AG20443 (cell line): Measurements from ENCODE around the gene C6orf163.
"Not testable (repeated sequence)": the region's sequence is repeated elsewhere in the genome, so short reads cannot be mapped to it uniquely, and the experiment has no call there.

ENCODE experiments used
- DNase-seq: peaks from one replicate; pipeline ENCODE4 v3.0.0; 2012; ENCODE audit warnings: low spot score, mixed read lengths

The C6orf163 gene

DNA sequence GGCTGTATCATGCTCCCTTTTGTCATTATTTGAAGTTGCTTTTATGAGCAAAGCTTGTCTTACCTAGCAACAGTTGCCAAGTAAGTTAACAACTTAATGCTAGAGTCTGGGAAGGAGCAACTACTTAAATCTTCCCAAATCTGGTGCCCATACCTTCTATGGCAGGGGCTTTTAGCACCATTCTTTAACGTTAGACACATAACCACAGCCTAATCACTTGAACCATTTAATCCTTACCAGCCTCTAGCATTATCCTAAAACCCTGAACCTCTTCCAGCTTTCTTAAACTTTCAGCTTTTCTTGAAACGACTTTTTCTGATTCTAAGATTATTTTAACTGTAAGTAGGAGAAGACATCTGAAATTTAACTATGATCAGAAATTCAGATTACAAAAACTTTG, at the start of gene C6orf163:
Gene C6orf163, plus strand, starts transcription at position 83 of the 400 bp plus-strand sequence. Its CDS starts 287 bp downstream, at position 370.
- DNase-seq, result no peak

GRCh38 chr6:87297119-87297518, 47.5 kb upstream of the C6orf163 start:
- DNase-seq, result no peak

DNA sequence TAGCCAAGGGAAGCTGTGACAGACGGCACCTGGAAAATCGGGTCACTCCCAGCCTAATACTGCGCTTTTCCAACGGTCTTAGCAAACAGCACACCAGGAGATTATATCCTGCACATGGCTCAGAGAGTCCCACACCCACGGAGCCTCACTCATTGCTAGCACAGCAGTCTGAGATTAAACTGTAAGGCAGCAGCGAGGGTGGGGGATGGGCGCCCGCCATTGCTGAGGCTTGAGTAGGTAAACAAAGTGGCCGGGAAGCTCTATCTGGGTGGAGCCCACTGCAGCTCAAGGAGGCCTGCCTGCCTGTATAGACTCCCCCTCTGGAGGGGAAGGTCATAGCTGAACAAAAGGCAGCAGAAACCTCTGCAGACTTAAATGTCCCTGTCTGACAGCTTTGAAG, 43.3 kb upstream of the C6orf163 start:
- DNase-seq, result not testable (repeated sequence)

GRCh38 chr6:87308970-87309369, 35.6 kb upstream of the C6orf163 start:
- no peak for DNase-seq

DNA sequence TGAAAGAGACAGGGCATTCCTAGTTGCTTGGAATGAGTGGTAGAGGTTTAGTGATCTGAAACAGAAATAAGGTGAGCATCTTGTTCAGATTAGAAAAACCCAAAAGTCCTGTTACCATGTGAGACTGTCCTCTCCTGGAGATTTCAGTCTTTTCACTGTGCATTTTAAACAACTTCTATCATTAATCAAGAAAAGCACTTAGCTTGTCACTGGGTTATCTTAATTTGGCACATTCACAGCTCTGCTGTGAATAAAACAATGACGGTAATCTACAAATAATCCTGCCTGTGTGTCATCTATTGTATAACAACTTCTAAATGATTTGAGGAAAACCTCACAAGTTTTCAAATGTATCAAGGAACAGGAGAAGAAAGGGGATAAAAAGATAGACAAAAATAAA, 31.8 kb upstream of the C6orf163 start:
- no peak for DNase-seq

DNA sequence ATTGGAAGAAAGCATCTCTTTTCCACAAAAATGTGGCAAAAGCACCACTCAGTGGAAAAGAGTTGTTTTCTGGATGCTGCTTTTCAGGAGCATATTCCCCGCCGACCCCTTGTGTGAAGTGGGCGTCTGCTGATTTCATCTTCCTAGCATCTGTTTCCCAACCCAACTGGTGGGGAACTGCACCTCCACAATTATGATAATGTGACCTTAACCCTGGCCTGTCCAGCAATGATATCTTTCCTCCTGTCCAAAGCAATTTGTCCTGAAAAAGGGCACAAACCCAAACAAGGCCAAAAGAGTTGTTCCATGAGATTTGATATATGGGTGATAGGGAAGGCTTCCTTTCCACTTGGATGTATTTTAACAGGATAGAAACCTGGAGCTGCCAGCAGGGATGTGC, 29.5 kb upstream of the C6orf163 start:
- DNase-seq, result no peak

- DNase-seq, result no peak
Measured at GRCh38 chr6:87319271-87319987, 25.2 kb upstream of the C6orf163 start.

GRCh38 chr6:87322304-87323212, 22.1 kb upstream of the C6orf163 start, which contains the start of gene SMIM8:
SMIM8 (plus strand) TSS chr6:87322588; CDS start chr6:87337032, 14,444 bp downstream.
- DNase-seq, result peak; percentile 96

GRCh38 chr6:87323880-87324279, 20.7 kb upstream of the C6orf163 start:
- DNase-seq, result not testable (repeated sequence)

- DNase-seq, result no peak
Measured at GRCh38 chr6:87330961-87331360, 13.7 kb upstream of the C6orf163 start.

DNA sequence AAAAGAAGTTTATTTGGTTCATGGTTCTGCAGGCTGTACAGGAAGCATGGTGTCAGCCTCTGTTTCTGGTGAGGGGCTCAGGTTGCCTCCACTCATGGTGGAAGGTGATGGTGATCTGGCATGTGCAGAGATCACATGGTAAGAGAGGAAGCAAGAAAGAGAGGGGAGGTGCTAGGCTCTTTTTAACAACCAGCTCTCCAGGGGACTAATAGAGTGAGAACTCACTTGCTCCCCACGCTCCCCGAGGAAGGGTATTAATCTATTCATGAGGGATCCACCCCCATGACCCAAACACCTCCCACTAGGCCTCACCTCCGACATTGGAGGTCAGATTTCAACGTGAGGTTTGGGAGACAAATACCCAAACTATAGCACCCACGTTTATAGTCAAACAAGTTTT, 11.6 kb upstream of the C6orf163 start:
- DNase-seq, result no peak

- peak; percentile 27 for DNase-seq
Measured at GRCh38 chr6:87333591-87334181, 10.9 kb upstream of the C6orf163 start.

GRCh38 chr6:87334683-87335082, 9.9 kb upstream of the C6orf163 start:
- DNase-seq, result peak; percentile 52

DNA sequence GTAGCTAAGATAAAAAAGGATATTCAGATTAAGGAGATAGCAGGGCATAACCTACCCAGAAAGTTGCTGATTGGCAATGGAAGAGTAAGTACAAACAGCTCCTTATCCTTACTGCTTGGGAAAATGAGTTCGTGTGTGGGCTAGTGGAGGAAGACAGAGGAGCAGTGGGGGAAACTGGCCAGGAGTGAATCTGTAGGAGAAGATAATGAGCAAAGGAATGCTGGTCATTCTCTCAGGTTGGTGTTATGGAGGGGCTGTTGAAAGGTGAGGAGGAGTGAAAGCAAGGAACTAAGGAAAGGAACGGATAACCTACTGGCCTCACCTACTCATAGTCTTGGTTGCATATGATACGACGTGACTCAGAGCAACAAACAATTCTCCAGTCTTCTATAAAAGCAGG, 8.2 kb upstream of the C6orf163 start:
- DNase-seq, result no peak

- no peak for DNase-seq
Measured at GRCh38 chr6:87340230-87340629, 4.4 kb upstream of the C6orf163 start.

GRCh38 chr6:87341158-87341557, 3.5 kb upstream of the C6orf163 start:
- no peak for DNase-seq

DNA sequence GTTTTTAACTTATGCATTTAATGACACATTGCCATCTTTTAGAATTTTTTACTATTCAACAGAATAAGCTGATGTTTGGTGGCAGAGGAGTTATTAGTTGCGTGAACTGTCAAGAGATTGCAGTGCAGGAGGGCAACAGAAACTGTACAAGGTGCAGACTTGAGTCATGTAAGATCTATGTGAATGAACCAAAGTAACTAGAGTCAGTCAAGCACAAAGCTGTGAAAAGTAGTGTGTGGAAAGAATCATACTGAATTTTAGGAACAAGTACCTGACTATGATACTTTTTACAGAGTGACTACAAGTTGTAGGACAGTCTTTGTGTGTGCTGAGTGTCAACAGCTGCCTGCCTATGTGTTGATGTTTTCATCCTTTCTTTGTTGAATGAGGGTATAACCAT, 2.7 kb upstream of the C6orf163 start:
- no peak for DNase-seq

GRCh38 chr6:87342829-87343228, 1.8 kb upstream of the C6orf163 start:
- DNase-seq, result no peak

DNA sequence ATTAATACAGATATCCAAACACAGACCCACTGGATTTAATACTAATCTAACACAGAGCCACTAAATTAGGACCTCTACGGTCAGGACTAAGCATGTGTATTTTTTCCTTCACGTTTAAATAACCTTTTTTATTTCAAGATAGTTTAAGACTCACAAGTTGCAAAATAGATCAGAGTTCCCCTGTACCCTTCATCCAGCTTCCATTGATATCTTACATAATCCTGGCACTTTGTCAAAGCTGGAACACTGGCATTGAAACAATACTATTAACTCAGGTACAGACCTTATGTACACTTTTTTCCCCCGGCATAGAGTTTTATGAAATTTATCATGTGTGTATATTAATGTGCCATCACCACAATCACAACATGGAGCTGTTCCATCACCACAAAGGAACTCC, 2.1 kb downstream of the C6orf163 start:
- DNase-seq, result no peak

DNA sequence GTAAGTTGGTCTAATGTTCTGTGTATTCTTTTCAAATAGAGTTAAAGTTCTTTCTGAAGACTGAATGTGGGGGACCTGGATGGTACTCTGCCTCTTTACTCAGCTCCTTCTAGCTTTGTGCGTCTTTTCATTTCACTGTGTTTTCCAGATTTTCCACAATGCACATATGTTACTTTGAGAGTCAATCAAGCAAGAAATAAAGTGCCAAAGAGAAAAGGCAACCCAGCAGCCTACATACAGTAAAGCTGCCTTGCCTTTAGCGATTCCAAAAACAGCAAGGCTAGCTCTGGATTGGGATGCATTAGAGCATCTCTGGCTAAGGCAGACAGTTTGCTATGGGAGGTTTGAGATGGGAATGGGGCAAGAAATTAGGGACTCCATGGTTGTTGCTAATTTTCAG, 5.3 kb downstream of the C6orf163 start:
- DNase-seq, result no peak

DNA sequence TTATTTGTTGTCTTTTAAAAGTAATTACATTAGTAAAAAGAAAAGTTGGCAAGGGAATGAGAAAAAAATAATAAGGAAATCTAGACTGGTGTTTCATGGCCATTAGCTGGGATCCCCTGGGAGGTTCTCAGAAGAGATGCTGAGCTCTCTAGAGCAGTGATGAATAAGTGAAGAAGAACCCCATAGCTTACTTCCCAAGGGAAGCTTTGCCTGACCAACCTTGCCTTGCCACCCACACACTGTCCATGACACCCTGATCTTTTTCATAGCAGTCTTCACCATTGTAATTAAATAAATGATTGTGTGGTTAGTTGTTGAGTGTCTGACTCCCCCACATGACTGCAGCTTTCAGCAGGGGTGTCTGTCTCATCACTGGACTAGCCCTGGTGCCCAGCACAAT, 5.9 kb downstream of the C6orf163 start:
- DNase-seq, result no peak

DNA sequence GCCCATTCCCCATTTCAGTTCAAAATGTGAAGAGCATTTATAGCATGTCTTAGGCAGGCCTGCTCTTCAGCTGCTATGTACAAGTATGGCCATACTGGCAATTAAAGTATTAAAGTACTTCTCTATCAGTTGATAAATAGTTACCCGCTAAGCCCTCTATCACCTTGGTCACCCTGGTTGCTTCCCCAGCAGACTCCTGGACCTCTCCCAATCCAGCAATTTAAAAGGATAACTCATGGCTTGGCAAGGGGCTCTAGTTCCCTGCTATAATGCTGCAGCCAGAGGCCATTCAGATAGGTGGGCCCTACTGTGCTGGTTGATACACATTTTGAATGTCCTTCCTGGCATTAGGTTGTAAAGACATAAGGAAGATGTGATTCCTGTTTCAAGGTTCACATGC, 7.0 kb downstream of the C6orf163 start:
- no peak for DNase-seq

GRCh38 chr6:87356181-87356580, 11.6 kb downstream of the C6orf163 start:
- DNase-seq, result no peak
